Suprapubic skin (tissue), 4 donors: ENCODE results near the gene C1QTNF6. TPM values are rescaled to one million over a fixed set of nuclear protein-coding genes. Genes with fewer than 3 reads are reported as not detected.

Experiments
- DNase-seq, 2 donors: peaks; one replicate each; pipeline ENCODE4 v3.0.0-alpha.2; 2019; ENCODE audit warnings: low spot score in 2 of 2
- H3K27ac ChIP-seq: fragments of 200-600 bp; sonication (generic); one replicate; pipeline ENCODE4 v1.5.1; 2019
- H3K27me3 ChIP-seq: fragments of 200-600 bp; sonication (generic); one replicate; pipeline ENCODE4 v1.5.1; 2019
- H3K36me3 ChIP-seq: fragments of 200-600 bp; sonication (generic); one replicate; pipeline ENCODE4 v1.5.1; 2019
- H3K4me1 ChIP-seq: fragments of 200-600 bp; sonication (generic); one replicate; pipeline ENCODE4 v1.5.1; 2019
- H3K4me3 ChIP-seq: fragments of 200-600 bp; sonication (generic); one replicate; pipeline ENCODE4 v1.5.1; 2019; ENCODE audit warnings: mild to moderate bottlenecking
- H3K9me3 ChIP-seq: fragments of 200-600 bp; sonication (generic); one replicate; pipeline ENCODE4 v1.5.1; 2019
- CTCF ChIP-seq, 2 donors: fragments of 200-600 bp in 1 of 2; fragments of 450-650 bp in 1 of 2; sonication (generic) in 1 of 2; IDR thresholded peaks; one replicate each; pipeline ENCODE4 v1.5.1; 2016 to 2019; ENCODE audit warnings: antibody characterized with exemption in 2 of 2, mild to moderate bottlenecking in 1 of 2, moderate library complexity in 1 of 2
- EP300 ChIP-seq: sonication (generic); formaldehyde crosslinking; IDR thresholded peaks from one replicate; pipeline ENCODE4 v1.6.1; 2017; ENCODE audit warnings: antibody characterized with exemption
- POLR2A ChIP-seq, 2 donors: fragments of 450-650 bp; IDR thresholded peaks; one replicate each; pipeline ENCODE4 v1.6.1; 2017; ENCODE audit warnings: antibody characterized with exemption in 2 of 2, mild to moderate bottlenecking in 2 of 2, moderate library complexity in 2 of 2
- POLR2AphosphoS5 ChIP-seq, 3 donors: sonication (generic); formaldehyde crosslinking; IDR thresholded peaks; one replicate each; pipeline ENCODE4 v1.6.1; 2017; ENCODE audit warnings: antibody characterized with exemption in 3 of 3
- WGBS: methylation state at CpG from one replicate; pipeline ENCODE4 v1.1.5; 2018; 5-methylcytosine and 5-hydroxymethylcytosine counted together
- total RNA-seq, 4 donors: library from RNA; depleted of rRNA; stranded (reverse); fragments of >200 nt; gene quantifications; one replicate each; pipeline ENCODE4 v1.1.0, GENCODE V29; 2016

The C1QTNF6 gene
- total RNA-seq, 4 donors from 2014 or later: 1.2 to 8.4 (median 2.7) TPM

GRCh38 chr22:37199103-37199759, 11.2 kb upstream of the C1QTNF6 start:
- WGBS: 0% methylated on average over 24 of the region's 58 CpGs
- peaks cover 35% of the 10 kb centered on the region for H3K4me1 ChIP-seq
- H3K27me3 ChIP-seq: no peaks in the 10 kb centered on the region
- H3K27ac ChIP-seq: peak overlapping the region; percentile 89
- peak; percentile 99 for DNase-seq
- H3K4me3 ChIP-seq: peak overlapping the region; percentile 76
- TF ChIP-seq EP300 (no peak), POLR2A (IDR thresholded peaks at IDR 0.05) (peak; percentile 93 to 94), POLR2AphosphoS5 (IDR thresholded peaks at IDR 0.05) (peak; percentile 51 to 82 (median 74)), CTCF (IDR thresholded peaks at IDR 0.05) (peak; percentile 89 to 95)
- H3K9me3 ChIP-seq: no peaks in the 10 kb centered on the region
- H3K36me3 ChIP-seq: no peaks in the 10 kb centered on the region

DNA sequence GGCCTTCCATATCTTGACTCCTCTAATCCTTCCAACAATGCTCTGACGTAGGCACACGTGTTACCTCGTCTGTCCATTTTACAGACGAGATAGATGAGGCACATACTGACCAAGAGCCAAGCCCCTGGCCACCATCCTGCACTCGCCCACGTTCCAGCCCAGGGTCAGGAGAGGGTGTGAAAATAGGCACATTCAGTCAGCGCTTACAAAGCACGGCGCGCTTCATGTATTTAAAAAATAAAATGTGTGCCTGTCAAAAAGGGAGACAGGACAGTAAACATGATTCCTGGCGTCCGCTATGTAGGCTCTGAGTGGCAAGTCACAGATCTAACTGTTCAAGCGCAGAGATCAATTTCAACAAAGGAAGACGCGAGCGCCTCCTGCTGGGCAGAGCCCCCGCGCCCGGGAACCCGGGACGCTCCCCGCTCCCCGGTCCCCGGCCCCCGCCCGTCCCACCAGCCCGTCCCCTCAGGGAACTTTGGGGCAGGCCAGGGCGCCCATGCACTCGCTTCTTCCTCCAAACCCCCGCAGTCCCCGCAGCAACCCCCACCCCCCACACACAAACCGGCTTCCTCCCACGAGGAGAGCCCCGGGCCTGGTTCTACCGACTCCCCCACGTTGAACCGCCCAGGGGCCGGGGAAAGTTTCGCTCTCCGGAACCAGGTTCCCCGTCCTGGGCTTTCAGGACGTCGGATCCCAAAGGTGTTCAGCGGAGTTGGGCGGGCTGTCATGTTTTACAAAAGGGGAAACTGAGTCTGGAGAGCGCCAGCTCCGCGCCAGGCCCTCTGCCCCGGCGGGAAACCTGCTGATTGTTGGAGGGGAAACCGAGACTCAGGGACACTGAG, 10.4 kb upstream of the C1QTNF6 start:
- peak; percentile 91 to 92 for DNase-seq
- H3K27ac ChIP-seq: peak overlapping the region; percentile 89
- H3K4me3 ChIP-seq: peak overlapping the region; percentile 76
- no peak for TF ChIP-seq POLR2AphosphoS5 (IDR thresholded peaks at IDR 0.05)
- TF ChIP-seq CTCF (IDR thresholded peaks at IDR 0.05): peak; percentile 68 to 90
- H3K27me3 ChIP-seq: no peaks in the 10 kb centered on the region
- 4% methylated on average over 18 of the region's 51 CpGs for WGBS
- peaks cover 39% of the 10 kb centered on the region for H3K4me1 ChIP-seq
- H3K36me3 ChIP-seq: no peaks in the 10 kb centered on the region
- H3K9me3 ChIP-seq: no peaks in the 10 kb centered on the region

- H3K4me3 ChIP-seq: peak overlapping the region; percentile 76
- peak overlapping the region; percentile 89 for H3K27ac ChIP-seq
- WGBS: 27% methylated on average over 5 of the region's 12 CpGs
- no peaks in the 10 kb centered on the region for H3K36me3 ChIP-seq
- no peaks in the 10 kb centered on the region for H3K27me3 ChIP-seq
- peaks cover 41% of the 10 kb centered on the region for H3K4me1 ChIP-seq
- TF ChIP-seq POLR2AphosphoS5 (IDR thresholded peaks at IDR 0.05) (no peak), EP300 (peak; percentile 32)
- H3K9me3 ChIP-seq: no peaks in the 10 kb centered on the region
- DNase-seq: peak; percentile 75 to 77
Observed at GRCh38 chr22:37197451-37198257, 9.6 kb upstream of the C1QTNF6 start.

DNA sequence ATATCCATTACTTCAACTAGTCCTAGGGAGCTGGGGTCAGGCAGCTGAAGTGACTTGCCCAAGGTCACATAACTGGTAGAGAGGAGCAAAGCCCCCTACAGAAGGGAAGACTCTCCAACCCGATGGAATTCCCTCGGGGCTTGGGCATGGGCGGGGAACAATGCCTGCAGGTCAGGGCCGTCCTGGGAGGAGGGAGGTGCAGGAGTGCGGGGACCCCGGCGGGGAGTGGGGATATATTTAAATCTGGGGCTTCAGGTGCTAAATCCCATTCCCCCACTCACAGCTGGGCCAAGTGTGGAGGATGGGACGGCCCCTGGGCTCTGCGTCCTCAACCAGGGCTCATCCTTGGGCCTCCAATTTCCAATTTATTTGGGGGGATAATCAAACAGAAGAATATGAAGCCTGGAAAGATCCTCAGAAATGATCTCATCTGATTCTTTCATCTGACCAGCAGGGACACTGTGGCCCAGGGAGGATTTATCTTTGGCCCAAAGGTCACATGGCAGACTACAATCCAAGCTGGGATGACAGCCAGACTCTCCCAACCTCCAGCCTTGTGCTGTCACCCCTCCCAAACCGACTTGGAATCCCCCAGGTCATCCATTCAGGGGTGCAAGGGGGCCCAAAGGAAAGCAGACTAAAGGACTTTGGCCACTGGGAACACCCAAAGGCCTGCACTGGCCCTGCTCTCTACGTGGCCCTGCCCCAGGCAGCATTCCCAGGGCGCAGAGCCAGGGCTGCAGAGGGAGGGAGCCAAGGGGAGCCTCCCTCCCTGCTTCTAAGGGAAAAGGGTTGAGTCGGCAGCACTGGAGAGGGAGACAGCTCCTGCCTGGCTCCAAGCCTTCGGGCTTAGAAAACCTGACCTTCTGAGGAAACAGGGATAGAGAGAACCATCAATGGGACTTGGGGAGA, 8.7 kb upstream of the C1QTNF6 start:
- DNase-seq: peak; percentile 88 to 89
- Histone ChIP-seq H3K27me3 (no peaks in the 10 kb centered on the region), H3K4me3 (no peak overlapping the region), H3K9me3 (no peaks in the 10 kb centered on the region), H3K4me1 (peaks cover 41% of the 10 kb centered on the region), H3K36me3 (no peaks in the 10 kb centered on the region), H3K27ac (peak overlapping the region; percentile 89)
- 55% methylated on average over 13 of the region's 14 CpGs for WGBS
- peak in 1 of 2 donors; percentile 12 for TF ChIP-seq CTCF (IDR thresholded peaks at IDR 0.05)
- TF ChIP-seq POLR2A (IDR thresholded peaks at IDR 0.05): no peak

DNA sequence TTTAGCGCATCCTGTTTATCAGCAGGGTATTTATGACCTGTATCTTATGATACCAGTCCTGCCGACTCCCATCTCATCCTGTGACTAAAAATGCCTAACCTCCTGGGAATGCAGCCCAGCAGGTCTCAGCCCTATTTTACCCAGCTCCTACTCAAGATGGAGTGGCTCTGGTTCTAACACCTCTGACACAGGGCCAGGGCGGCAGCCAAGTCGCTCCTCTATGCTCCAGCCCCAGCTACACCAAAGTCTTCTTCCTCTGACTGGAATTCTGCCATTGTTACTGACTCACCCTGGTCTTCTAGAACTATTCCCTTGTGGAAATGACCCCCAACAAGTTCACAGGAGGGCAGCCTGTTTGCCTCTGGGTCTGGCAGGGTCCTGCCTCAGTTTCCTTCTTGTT, 7.9 kb upstream of the C1QTNF6 start:
- Histone ChIP-seq H3K4me1 (peaks cover 41% of the 10 kb centered on the region), H3K9me3 (no peaks in the 10 kb centered on the region), H3K36me3 (no peaks in the 10 kb centered on the region), H3K27me3 (no peaks in the 10 kb centered on the region), H3K4me3 (no peak overlapping the region), H3K27ac (no peak overlapping the region)
- peak; percentile 34 to 46 for DNase-seq
- WGBS: 62% methylated on average over 4 of the region's 4 CpGs
- TF ChIP-seq EP300 (no peak), POLR2AphosphoS5 (IDR thresholded peaks at IDR 0.05) (no peak), CTCF (IDR thresholded peaks at IDR 0.05) (no peak), POLR2A (IDR thresholded peaks at IDR 0.05) (no peak)
